ENCODE results near the gene ESPNL. TPM values are rescaled to one million over a fixed set of nuclear protein-coding genes. Genes with fewer than 3 reads are reported as not detected.
A peak's percentile ranks its signal among the peaks of the same experiment; 100 is the strongest.

Gene ESPNL
- total and polyA plus RNA-seq, 2 of the 4 experiments (the other 2 are of a cell fraction), result 2.0 TPM

DNA sequence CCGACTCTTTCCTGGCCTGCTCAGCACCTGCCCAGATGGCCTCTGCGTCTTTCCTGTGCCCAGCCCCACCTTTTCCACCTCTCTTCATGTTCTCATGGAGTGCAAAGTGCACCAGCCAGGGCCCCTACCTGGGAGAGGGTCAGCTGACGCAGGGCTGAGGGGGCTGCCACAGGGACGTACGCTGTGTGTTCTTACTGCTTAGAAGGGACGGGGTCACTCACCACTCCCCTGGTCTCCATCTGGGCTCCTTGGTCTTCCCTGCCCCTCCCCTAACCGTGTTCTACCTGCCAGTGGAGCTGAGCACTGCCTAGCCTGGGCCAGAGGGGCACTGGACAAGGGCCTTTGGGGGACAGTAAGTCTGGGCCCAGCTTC lies 67.2 kb downstream of the ESPNL start:
- H3K9me3 ChIP-seq (ENCODE audit: control insufficient read depth, insufficient read depth, low read length), result no peaks in the 10 kb centered on the region
- H3K4ac ChIP-seq (ENCODE audit: low read depth, low read length), result peak overlapping the region; percentile 97
- ATAC-seq (ENCODE audit: low read depth) (no peak), DNase-seq (no peak)
- peaks cover 35% of the 10 kb centered on the region for H3K4me1 ChIP-seq (ENCODE audit: control insufficient read depth, insufficient read depth, low read length)
- H2BK120ac ChIP-seq (ENCODE audit: low read depth, low read length), result peak overlapping the region; percentile 95
- H3K27me3 ChIP-seq (ENCODE audit: control insufficient read depth, insufficient read depth, low read length), result peaks cover 2% of the 10 kb centered on the region; the same call in 1 of the 2 replicates
- no peak overlapping the region for H2AFZ ChIP-seq (replicated peaks; ENCODE audit: low read length, poor library complexity)
- H3K4me2 ChIP-seq (ENCODE audit: low read depth, low read length), result no peak overlapping the region
- H4K91ac ChIP-seq (ENCODE audit: insufficient read depth, low read depth, low read length), result peak overlapping the region; percentile 96; the same call in 1 of the 2 replicates
- H3K36me3 ChIP-seq (ENCODE audit: control insufficient read depth, insufficient read depth, low read length), result peaks cover 22% of the 10 kb centered on the region
- H2BK15ac ChIP-seq (ENCODE audit: low read depth, low read length), result 0 out of 3 replicates have a peak overlapping the region, but pooled peaks have one; percentile 97
- TF ChIP-seq SMC3 (IDR thresholded peaks at IDR 0.05; ENCODE audit: low read depth, low read length) (no peak), MAZ (IDR thresholded peaks at IDR 0.05; ENCODE audit: borderline replicate concordance, low read depth, low read length) (no peak), CHD1 (IDR thresholded peaks at IDR 0.05; ENCODE audit: low read depth, low read length) (no peak)
- TF ChIP-seq, protein P1, sequence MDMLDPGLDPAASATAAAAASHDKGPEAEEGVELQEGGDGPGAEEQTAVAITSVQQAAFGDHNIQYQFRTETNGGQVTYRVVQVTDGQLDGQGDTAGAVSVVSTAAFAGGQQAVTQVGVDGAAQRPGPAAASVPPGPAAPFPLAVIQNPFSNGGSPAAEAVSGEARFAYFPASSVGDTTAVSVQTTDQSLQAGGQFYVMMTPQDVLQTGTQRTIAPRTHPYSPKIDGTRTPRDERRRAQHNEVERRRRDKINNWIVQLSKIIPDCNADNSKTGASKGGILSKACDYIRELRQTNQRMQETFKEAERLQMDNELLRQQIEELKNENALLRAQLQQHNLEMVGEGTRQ (IDR thresholded peaks at IDR 0.05; ENCODE audit: low read depth, low read length), result no peak
- H3K9ac ChIP-seq (ENCODE audit: low read depth, low read length), result no peak overlapping the region
- H3K27ac ChIP-seq (ENCODE audit: insufficient read depth, low read length), result peak overlapping the region; percentile 5; the same call in 1 of the 2 replicates
- ChIA-PET CTCF (no interaction called here), POLR2A (ENCODE audit: unreplicated experiment) (no interaction called here)
- in situ Hi-C loops (cut with MboI; ENCODE audit: low sequenced_read_pairs), result no loop called here
- 87% methylated on average over 3 of the region's 7 CpGs; no CpG with 5 or more reads in 1 of the 2 experiments for whole genome bisulfite sequencing, 2 experiments (ENCODE audit: extremely low coverage in 2 of 2, insufficient read length in 1 of 2)
- H3K79me1 ChIP-seq (ENCODE audit: low read depth in 1 of 2, low read length in 2 of 2), result peaks cover 3 to 23% of the 10 kb centered on the region in 2 experiments; a peak in 3 of 4 replicates
- H2BK5ac ChIP-seq (ENCODE audit: low read depth, low read length, poor library complexity, severe bottlenecking), result peak overlapping the region; percentile 96
- no peak overlapping the region for H3K56ac ChIP-seq (ENCODE audit: extremely low read depth, insufficient read depth, low read length)
- peaks cover 8% of the 10 kb centered on the region for H4K20me1 ChIP-seq (ENCODE audit: insufficient read depth, low read length)
- peak overlapping the region; percentile 23 to 51; a peak in 2 of 4 replicates for H4K8ac ChIP-seq (ENCODE audit: low read depth in 2 of 2, low read length in 2 of 2)
- H4K5ac ChIP-seq (ENCODE audit: low read depth, low read length), result peak overlapping the region; percentile 8; the same call in 1 of the 2 replicates
- intact Hi-C loops (cut with micrococcal nuclease), result no loop called here
- BruUV-seq (replicated peaks), result no TSS peak
- peak overlapping the region; percentile 67 for H2AK9ac ChIP-seq (replicated peaks; ENCODE audit: low read depth, low read length, poor library complexity)
- H3K23ac ChIP-seq (ENCODE audit: low read depth, low read length), result no peak overlapping the region; the same call in 1 of the 2 replicates
- dilution Hi-C loops (cut with HindIII; ENCODE audit: low sequenced_read_pairs, unreplicated experiment), result no loop called here
- no peak overlapping the region for H3K4me3 ChIP-seq (ENCODE audit: insufficient read depth, low read depth, low read length)
- peak overlapping the region; percentile 94; the same call in 1 of the 2 replicates for H3K14ac ChIP-seq (replicated peaks; ENCODE audit: low read depth, low read length)
- H3K18ac ChIP-seq (ENCODE audit: low read depth, low read length), result peak overlapping the region; percentile 18; the same call in 1 of the 2 replicates
- H2BK20ac ChIP-seq (ENCODE audit: low read depth, low read length), result peak overlapping the region; percentile 92; the same call in 1 of the 2 replicates
- peaks cover 33% of the 10 kb centered on the region for H3K9me1 ChIP-seq (ENCODE audit: insufficient read depth, low read length)
- H2AK5ac ChIP-seq (ENCODE audit: low read depth, low read length), result peak overlapping the region; percentile 98

All from IMR-90 (cell line).